ENCODE data around the gene FBXW7.

Gene FBXW7

DNA sequence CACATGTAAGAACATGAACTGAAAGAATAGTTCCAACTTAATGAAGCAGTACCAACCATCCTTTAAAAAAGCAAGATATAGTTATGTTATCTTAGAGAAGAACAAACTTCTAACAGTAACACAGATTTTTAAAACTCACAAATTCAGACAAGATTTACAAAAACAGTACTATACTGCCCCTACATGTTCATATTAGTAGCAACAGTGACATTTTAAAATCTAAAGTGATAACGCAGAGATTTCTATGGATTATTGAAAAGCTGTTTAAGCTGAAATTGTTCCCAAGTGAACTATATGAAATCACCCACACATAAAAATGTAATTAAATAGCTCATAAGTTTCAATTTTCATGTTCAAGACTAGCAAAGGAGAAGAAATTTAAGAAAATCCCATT, 166.0 kb downstream of the FBXW7 start:
- DNase-seq (ENCODE audit: low read depth), result no peak

- DNase-seq (ENCODE audit: low read depth), result no peak
Measured at GRCh38 chr4:152369203-152369901, 166.5 kb downstream of the FBXW7 start.

- no peak for DNase-seq (ENCODE audit: low read depth)
Measured at GRCh38 chr4:152368001-152368400, 167.9 kb downstream of the FBXW7 start.

GRCh38 chr4:152364883-152365282, 171.0 kb downstream of the FBXW7 start:
- DNase-seq (ENCODE audit: low read depth), result no peak

DNA sequence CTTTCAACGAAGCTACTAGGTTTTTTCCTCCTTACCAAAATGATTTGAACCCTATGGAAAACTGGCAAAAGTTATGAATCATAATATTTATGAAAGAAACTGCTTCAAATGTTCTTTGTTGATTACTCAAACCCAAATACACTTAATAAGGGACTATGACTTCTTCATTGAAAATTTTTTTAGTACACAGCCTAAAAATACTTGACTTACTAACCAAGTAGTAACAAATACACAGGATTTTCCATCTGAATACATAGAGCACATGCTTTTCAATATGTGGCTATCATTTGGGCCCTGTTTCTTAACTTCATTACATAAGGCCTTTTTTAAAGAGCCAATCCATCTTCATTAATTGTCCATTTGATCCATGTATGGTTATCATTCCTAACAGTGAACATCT, 171.5 kb downstream of the FBXW7 start:
- DNase-seq (ENCODE audit: low read depth), result no peak

GRCh38 chr4:152363904-152364303, 172.0 kb downstream of the FBXW7 start:
- DNase-seq (ENCODE audit: low read depth), result no peak

GRCh38 chr4:152363086-152363485, 172.8 kb downstream of the FBXW7 start:
- DNase-seq (ENCODE audit: low read depth), result no peak

GRCh38 chr4:152360045-152360410, 175.9 kb downstream of the FBXW7 start:
- no peak for DNase-seq (ENCODE audit: low read depth)

GRCh38 chr4:152359208-152360044, 176.5 kb downstream of the FBXW7 start:
- no peak for DNase-seq (ENCODE audit: low read depth)

DNA sequence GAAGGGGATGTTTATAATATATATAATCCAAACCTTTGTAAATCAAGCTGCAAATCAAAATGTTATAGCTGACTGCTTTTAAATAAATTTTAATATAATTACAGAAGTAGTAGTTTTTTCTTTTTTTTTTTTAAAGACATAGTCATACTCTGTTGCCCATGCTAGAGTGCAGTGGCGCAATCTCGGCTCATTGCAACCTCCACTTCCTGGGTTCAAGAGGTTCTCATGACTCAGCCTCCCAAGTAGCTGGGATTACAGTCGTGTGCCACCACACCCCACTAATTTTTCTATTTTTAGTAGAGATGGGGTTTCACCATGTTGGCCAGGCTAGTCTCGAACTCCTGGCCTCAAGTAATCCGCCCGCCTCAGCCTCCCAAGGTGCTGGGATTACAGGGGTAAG, 178.7 kb downstream of the FBXW7 start:
- no peak for DNase-seq (ENCODE audit: low read depth)

- no peak for DNase-seq (ENCODE audit: low read depth)
Measured at GRCh38 chr4:152356428-152357034, 179.4 kb downstream of the FBXW7 start.

DNA sequence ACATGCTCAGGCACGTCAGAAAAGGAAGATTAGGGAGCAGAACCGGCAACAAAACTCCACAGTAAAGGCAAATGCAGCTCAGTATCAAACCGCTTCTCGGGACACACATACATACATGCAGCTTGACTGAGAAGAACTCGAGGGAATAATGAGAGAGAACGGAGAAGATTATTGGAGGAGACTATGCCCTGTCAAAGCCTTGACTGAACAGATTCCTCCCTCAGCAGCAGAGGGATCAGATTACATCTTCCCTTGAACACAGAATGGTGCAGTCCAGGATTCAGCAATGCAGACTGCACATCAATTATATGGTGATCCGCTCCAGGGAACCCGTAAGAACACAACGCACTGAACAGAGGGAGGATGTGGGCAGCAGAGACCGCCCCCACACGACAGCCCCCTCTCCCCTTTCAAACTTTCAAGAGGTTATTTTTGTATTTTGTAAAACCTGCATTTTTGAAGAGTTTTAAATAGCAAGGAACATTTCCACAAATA, 183.2 kb downstream of the FBXW7 start:
- peak; percentile 95 for DNase-seq (ENCODE audit: low read depth)

DNA sequence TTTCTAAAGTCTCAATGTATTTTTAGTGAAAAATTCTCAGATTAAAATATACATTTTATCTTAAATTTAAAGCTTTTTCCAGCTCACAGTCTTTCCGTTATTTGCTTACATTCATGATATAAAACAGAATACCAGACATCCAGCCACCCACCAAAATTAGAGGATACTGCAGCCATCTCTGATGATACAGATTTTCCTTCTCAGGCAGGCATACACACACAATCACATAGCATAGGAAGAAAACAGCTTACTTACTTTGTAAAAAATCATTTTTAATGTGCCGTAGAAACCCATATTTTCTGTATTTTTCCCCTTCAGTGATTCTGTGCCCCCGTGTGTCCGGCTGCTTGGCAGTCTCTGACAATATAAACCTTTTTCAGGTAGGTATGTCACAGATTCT, 183.7 kb downstream of the FBXW7 start:
- no peak for DNase-seq (ENCODE audit: low read depth)

GRCh38 chr4:152351080-152351479, 184.8 kb downstream of the FBXW7 start:
- DNase-seq (ENCODE audit: low read depth), result no peak

GRCh38 chr4:152348670-152349069, 187.2 kb downstream of the FBXW7 start:
- no peak for DNase-seq (ENCODE audit: low read depth)

- no peak for DNase-seq (ENCODE audit: low read depth)
Measured at GRCh38 chr4:152346979-152347378, 188.9 kb downstream of the FBXW7 start.

DNA sequence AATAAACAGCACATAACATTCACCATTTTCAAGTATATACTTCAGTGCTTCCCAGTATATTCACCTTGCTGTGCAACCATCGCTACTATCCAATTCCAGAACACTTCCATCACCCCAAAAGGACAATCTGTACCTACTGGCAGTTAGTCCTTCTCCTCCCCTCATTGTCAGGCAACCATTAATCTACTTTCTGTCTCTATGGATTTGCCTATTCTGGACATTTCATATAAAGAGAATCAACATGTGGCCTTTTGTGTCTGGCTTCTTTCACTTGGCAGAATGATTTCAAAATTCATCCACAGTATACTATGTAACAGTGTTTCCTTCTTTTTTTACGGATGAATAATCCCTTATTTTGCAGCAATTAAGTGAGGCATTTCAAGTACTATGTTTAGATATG, 189.4 kb downstream of the FBXW7 start:
- DNase-seq (ENCODE audit: low read depth), result no peak

- no peak for DNase-seq (ENCODE audit: low read depth)
Measured at GRCh38 chr4:152344001-152344400, 191.9 kb downstream of the FBXW7 start.

GRCh38 chr4:152342293-152342692, 193.6 kb downstream of the FBXW7 start:
- no peak for DNase-seq (ENCODE audit: low read depth)

GRCh38 chr4:152340818-152341217, 195.1 kb downstream of the FBXW7 start:
- no peak for DNase-seq (ENCODE audit: low read depth)

GRCh38 chr4:152339576-152339975, 196.3 kb downstream of the FBXW7 start:
- DNase-seq (ENCODE audit: low read depth), result no peak

- no peak for DNase-seq (ENCODE audit: low read depth)
Measured at GRCh38 chr4:152334931-152335330, 201.0 kb downstream of the FBXW7 start.

GRCh38 chr4:152331042-152331441, 204.8 kb downstream of the FBXW7 start:
- DNase-seq (ENCODE audit: low read depth), result no peak

Data from non-pigmented ciliary epithelial cell (primary cell).